ENCODE data around the gene POLR2E. TPM values are rescaled to one million over a fixed set of nuclear protein-coding genes. Genes with fewer than 3 reads are reported as not detected.
A peak's percentile ranks its signal among the peaks of the same experiment; 100 is the strongest.

The POLR2E gene
- total RNA-seq, 1 donor from 2014 or later: 137 TPM

DNA sequence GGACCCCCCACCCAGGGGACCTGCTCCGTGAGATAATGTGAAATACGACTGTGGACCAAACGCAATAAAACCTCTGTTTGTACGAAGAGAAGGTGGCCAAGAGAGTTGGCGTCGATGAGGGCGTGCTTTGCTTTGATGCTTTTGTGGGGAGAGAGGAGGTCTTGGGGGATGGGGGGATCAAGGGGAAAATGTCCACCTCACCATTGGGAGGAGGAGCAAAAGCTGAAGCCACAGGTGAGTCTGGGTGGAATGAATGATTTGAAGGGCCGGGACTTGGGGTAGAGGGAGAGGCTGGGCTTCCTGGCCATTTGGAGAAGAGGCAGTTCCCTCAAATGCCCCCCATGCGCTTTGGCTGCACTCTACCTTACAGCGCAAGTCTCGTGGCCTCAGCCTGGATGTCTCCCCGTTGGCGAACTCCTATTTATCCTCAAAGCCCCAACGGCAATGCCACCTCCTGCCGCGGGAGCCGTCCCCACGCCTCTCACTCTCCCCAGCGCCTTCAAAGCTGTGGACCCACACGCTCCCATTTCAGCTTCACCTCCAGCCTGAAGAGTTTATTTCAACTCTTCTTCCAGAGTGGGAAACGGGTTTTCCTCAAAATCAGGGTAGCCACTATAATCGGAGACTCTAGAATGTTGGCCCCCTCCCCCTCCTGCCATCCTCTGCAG, 56.1 kb downstream of the POLR2E start:
- TF ChIP-seq, protein P1, sequence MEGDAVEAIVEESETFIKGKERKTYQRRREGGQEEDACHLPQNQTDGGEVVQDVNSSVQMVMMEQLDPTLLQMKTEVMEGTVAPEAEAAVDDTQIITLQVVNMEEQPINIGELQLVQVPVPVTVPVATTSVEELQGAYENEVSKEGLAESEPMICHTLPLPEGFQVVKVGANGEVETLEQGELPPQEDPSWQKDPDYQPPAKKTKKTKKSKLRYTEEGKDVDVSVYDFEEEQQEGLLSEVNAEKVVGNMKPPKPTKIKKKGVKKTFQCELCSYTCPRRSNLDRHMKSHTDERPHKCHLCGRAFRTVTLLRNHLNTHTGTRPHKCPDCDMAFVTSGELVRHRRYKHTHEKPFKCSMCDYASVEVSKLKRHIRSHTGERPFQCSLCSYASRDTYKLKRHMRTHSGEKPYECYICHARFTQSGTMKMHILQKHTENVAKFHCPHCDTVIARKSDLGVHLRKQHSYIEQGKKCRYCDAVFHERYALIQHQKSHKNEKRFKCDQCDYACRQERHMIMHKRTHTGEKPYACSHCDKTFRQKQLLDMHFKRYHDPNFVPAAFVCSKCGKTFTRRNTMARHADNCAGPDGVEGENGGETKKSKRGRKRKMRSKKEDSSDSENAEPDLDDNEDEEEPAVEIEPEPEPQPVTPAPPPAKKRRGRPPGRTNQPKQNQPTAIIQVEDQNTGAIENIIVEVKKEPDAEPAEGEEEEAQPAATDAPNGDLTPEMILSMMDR (IDR thresholded peaks at IDR 0.05; ENCODE audit: unreplicated experiment): no peak
- DNase-seq (ENCODE audit: low spot score in 2 of 2, unreplicated experiment in 2 of 2): no peak
- peaks cover 18% of the 10 kb centered on the region for H3K36me3 Mint-ChIP-seq
- peak overlapping the region; percentile 89 for H3K27ac Mint-ChIP-seq
- H3K9me3 Mint-ChIP-seq: no peaks in the 10 kb centered on the region
- peak overlapping the region; percentile 73 for H3K4me3 Mint-ChIP-seq
- peaks cover 20% of the 10 kb centered on the region for H3K4me1 Mint-ChIP-seq
- H3K27me3 Mint-ChIP-seq (ENCODE audit: low read depth): no peaks in the 10 kb centered on the region

DNA sequence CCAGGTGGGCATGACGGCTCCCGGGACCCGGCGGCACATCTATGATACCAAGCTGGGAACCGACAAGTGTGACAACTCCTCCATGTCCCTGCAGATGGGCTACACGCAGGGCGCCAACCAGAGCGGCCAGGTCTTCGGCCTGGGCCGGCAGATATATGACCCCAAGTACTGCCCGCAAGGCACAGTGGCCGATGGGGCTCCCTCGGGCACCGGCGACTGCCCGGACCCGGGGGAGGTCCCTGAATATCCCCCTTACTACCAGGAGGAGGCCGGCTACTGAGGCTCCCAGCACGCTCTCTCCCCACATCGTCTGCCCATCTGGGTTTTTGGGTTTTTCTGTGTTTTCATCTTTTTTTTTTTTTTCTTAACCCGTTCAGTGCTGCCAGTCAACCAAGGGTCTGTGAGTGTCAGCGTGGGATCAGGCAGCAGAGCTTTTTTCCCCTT, 57.5 kb downstream of the POLR2E start:
- Mint-ChIP-seq H3K36me3 (peaks cover 20% of the 10 kb centered on the region), H3K27me3 (ENCODE audit: low read depth) (no peaks in the 10 kb centered on the region), H3K4me1 (peaks cover 19% of the 10 kb centered on the region), H3K27ac (peak overlapping the region; percentile 72), H3K9me3 (no peaks in the 10 kb centered on the region), H3K4me3 (no peak overlapping the region)
- DNase-seq (ENCODE audit: low spot score in 2 of 2, unreplicated experiment in 2 of 2): no peak
- TF ChIP-seq, protein P1 (IDR thresholded peaks at IDR 0.05; ENCODE audit: unreplicated experiment): no peak

Other genes with a start within 250 kb of the POLR2E start
- not detected in 3 replicates for gene ELANE, start 243.1 kb downstream of the POLR2E start, total RNA-seq
- gene CFD, start 235.7 kb downstream of the POLR2E start, total RNA-seq: 3.2 to 3.5 TPM (median 3.4 TPM) in 3 replicates
- gene MED16, start 202.2 kb downstream of the POLR2E start, total RNA-seq: 79.8 to 87.8 TPM (median 80.0 TPM) in 3 replicates
- gene RNU6-9, start 201.9 kb downstream of the POLR2E start, total RNA-seq: not detected in 3 replicates
- gene R3HDM4, start 182.2 kb downstream of the POLR2E start, total RNA-seq: 47.4 to 50.5 TPM (median 49.5 TPM) in 3 replicates
- 1.0 to 1.5 TPM (median 1.1 TPM) in 3 replicates for gene KISS1R, start 178.0 kb downstream of the POLR2E start, total RNA-seq
- 65.9 to 72.4 TPM (median 70.6 TPM) in 3 replicates for gene ARID3A, start 169.3 kb downstream of the POLR2E start, total RNA-seq
- gene WDR18, start 111.0 kb downstream of the POLR2E start, total RNA-seq: 59.3 to 65.2 TPM (median 59.4 TPM) in 3 replicates
- gene GRIN3B, start 95.0 kb downstream of the POLR2E start, total RNA-seq: 0.29 to 0.36 TPM (median 0.34 TPM) in 3 replicates
- 232 to 245 TPM (median 242 TPM) in 3 replicates for gene TMEM259, start 74.3 kb downstream of the POLR2E start, total RNA-seq
- gene RNU6-2, start 73.9 kb downstream of the POLR2E start, total RNA-seq: not detected in 3 replicates
- 492 to 501 TPM (median 493 TPM) in 3 replicates for gene CNN2, start 68.8 kb downstream of the POLR2E start, total RNA-seq
- gene ABCA7, start 55.3 kb downstream of the POLR2E start, total RNA-seq: 18.0 to 22.5 TPM (median 20.1 TPM) in 3 replicates
- 2.4 to 3.8 TPM (median 3.2 TPM) in 3 replicates for gene ARHGAP45, start 28.2 kb downstream of the POLR2E start, total RNA-seq
- gene GPX4, start 8.6 kb upstream of the POLR2E start, total RNA-seq: 190 to 208 TPM (median 201 TPM) in 3 replicates
- gene SBNO2, start 78.9 kb upstream of the POLR2E start, total RNA-seq: 48.5 to 56.1 TPM (median 53.0 TPM) in 3 replicates
- 71.7 to 73.0 TPM (median 71.8 TPM) in 3 replicates for gene STK11, start 110.4 kb upstream of the POLR2E start, total RNA-seq
- 9.0 to 10.4 TPM (median 9.2 TPM) in 3 replicates for gene CBARP, start 142.6 kb upstream of the POLR2E start, total RNA-seq
- gene ATP5F1D, start 146.4 kb upstream of the POLR2E start, total RNA-seq: 105 to 115 TPM (median 108 TPM) in 3 replicates
- 168 to 177 TPM (median 172 TPM) in 3 replicates for gene MIDN, start 153.2 kb upstream of the POLR2E start, total RNA-seq
- 659 to 674 TPM (median 670 TPM) in 3 replicates for gene CIRBP, start 174.0 kb upstream of the POLR2E start, total RNA-seq
- 24.4 to 25.8 TPM (median 25.5 TPM) in 3 replicates for gene FAM174C, start 180.2 kb upstream of the POLR2E start, total RNA-seq
- gene EFNA2, start 190.5 kb upstream of the POLR2E start, total RNA-seq: 13.1 to 15.0 TPM (median 14.0 TPM) in 3 replicates

Data from mesothelial cell of epicardium (in vitro differentiated cells).